Endothelial cell of umbilical vein (primary cell): Measurements from ENCODE around the gene VEPH1. TPM values are rescaled to one million over a fixed set of nuclear protein-coding genes. Genes with fewer than 3 reads are reported as not detected.

Experiments used
- BruUV-seq: library from RNA; stranded (reverse); fragments of 400-500 nt; replicated peaks from 2 replicates; lab custom pipeline; 2021; lab: Mats Ljungman, UMichigan
- CTCF ChIA-PET: fragments of 300-600, 350-600 bp; sonication (Branson Sonifier 250); formaldehyde crosslinking; loops from one replicate; lab custom pipeline; 2021; ENCODE audit warnings: antibody characterized with exemption, inconsistent platforms; lab: Charles Lee
- POLR2A ChIA-PET: fragments of 300-600, 350-600 bp; sonication (Branson Sonifier 250); formaldehyde crosslinking; loops from one replicate; lab custom pipeline; 2021; ENCODE audit warnings: antibody characterized with exemption, inconsistent platforms; lab: Charles Lee
- DNase-seq: peaks from one replicate; pipeline ENCODE4 v3.0.0-alpha.2; 2011; ENCODE audit warnings: low read depth, low spot score
- FAIRE-seq: peaks from 2 replicates; lab custom pipeline; 2011; peaks lifted over from hg19 to GRCh38; lab: Jason Lieb, UNC
- H2AFZ ChIP-seq: 2 replicates; pipeline ENCODE4 v1.6.0; 2012; ENCODE audit warnings: low read depth, low read length, control low read depth, inconsistent platforms
- H3K27ac ChIP-seq: 2 replicates; pipeline ENCODE4 v1.5.1; 2011; ENCODE audit warnings: low read depth, mild to moderate bottlenecking, control low read depth, low read length, moderate library complexity; ENCODE audit not compliant: insufficient read depth
- H3K27me3 ChIP-seq, 2 experiments: 2 replicates each; pipeline versions ENCODE4 v1.6.0 to v1.6.1; 2011; ENCODE audit warnings: low read length in 2 of 2, mixed read lengths in 1 of 2; ENCODE audit not compliant: control insufficient read depth in 2 of 2, insufficient read depth in 2 of 2
- H3K36me3 ChIP-seq, 2 experiments: 2 replicates in 1 of 2; 3 replicates in 1 of 2; pipeline ENCODE4 v1.5.1; 2011; ENCODE audit warnings: low read length in 2 of 2, mild to moderate bottlenecking in 1 of 2, moderate library complexity in 1 of 2; ENCODE audit not compliant: control insufficient read depth in 2 of 2, insufficient read depth in 2 of 2; ENCODE audit errors: extremely low read depth in 1 of 2
- H3K4me1 ChIP-seq: 3 replicates; pipeline ENCODE4 v1.5.1; 2011; ENCODE audit warnings: mild to moderate bottlenecking, low read length; ENCODE audit not compliant: control insufficient read depth, insufficient read depth; ENCODE audit errors: extremely low read depth
- H3K4me2 ChIP-seq: 2 replicates; pipeline ENCODE4 v1.6.1; 2011; ENCODE audit warnings: low read length, control low read depth, mixed read lengths; ENCODE audit not compliant: insufficient read depth
- H3K4me3 ChIP-seq, 3 experiments: fragments of 200-600 bp in 1 of 3; sonication (generic), shearing (Covaris generic) in 1 of 3; replicated peaks in 1 of 3; 2 replicates each; pipeline ENCODE4 v1.5.1; 2011 to 2016; ENCODE audit warnings: control low read depth in 3 of 3, low read length in 3 of 3, mild to moderate bottlenecking in 2 of 3, inconsistent platforms in 1 of 3, low read depth in 1 of 3, moderate library complexity in 1 of 3; ENCODE audit not compliant: insufficient read depth in 1 of 3
- H3K79me2 ChIP-seq: 2 replicates; pipeline ENCODE4 v1.6.0; 2012; ENCODE audit warnings: low read length, inconsistent platforms; ENCODE audit not compliant: control insufficient read depth, insufficient read depth
- H3K9ac ChIP-seq: replicated peaks from 2 replicates; pipeline ENCODE3; 2011; ENCODE audit warnings: low read length, control low read depth; ENCODE audit not compliant: insufficient read depth; ENCODE audit errors: extremely low read depth
- H3K9me1 ChIP-seq: replicated peaks from 3 replicates; pipeline ENCODE4 v1.6.0; 2011; ENCODE audit warnings: mild to moderate bottlenecking, low read length; ENCODE audit not compliant: control insufficient read depth, insufficient read depth; ENCODE audit errors: extremely low read depth
- H3K9me3 ChIP-seq: replicated peaks from 2 replicates; pipeline ENCODE4 v1.5.1; 2012; ENCODE audit warnings: low read length, inconsistent platforms; ENCODE audit not compliant: control insufficient read depth, insufficient read depth
- H4K20me1 ChIP-seq: replicated peaks from 2 replicates; pipeline ENCODE3; 2011; ENCODE audit warnings: mild to moderate bottlenecking, low read length; ENCODE audit not compliant: control insufficient read depth, insufficient read depth; ENCODE audit errors: extremely low read depth
- EZH2 ChIP-seq: IDR thresholded peaks from 2 replicates; pipeline ENCODE4 v1.6.1; 2012; ENCODE audit warnings: borderline replicate concordance, low read depth, mild to moderate bottlenecking, moderate library complexity, low read length, inconsistent platforms; ENCODE audit not compliant: severe bottlenecking
- FOS ChIP-seq: IDR thresholded peaks from 2 replicates; pipeline ENCODE4 v1.6.1; 2011; ENCODE audit warnings: mild to moderate bottlenecking, low read length, moderate library complexity, borderline replicate concordance; ENCODE audit not compliant: insufficient read depth
- GATA2 ChIP-seq: IDR thresholded peaks from 2 replicates; pipeline ENCODE4 v1.7.0; 2011; ENCODE audit warnings: low read depth, mild to moderate bottlenecking, moderate library complexity, mixed read lengths, low read length; ENCODE audit not compliant: insufficient read length, insufficient read depth
- JUN ChIP-seq: IDR thresholded peaks from 2 replicates; pipeline ENCODE4 v1.6.1; 2011; ENCODE audit warnings: borderline replicate concordance, low read depth; ENCODE audit not compliant: insufficient read length, insufficient read depth
- MYC ChIP-seq: IDR thresholded peaks from one replicate; pipeline ENCODE4 v1.6.1; 2011; ENCODE audit warnings: mild to moderate bottlenecking, low read depth, low read length
- POLR2A ChIP-seq: IDR thresholded peaks from 2 replicates; pipeline ENCODE4 v1.6.1; 2012; ENCODE audit warnings: low read depth, mild to moderate bottlenecking, control low read depth, low read length
- POLR2AphosphoS5 ChIP-seq: IDR thresholded peaks from 2 replicates; pipeline ENCODE4 v1.6.1; 2012; ENCODE audit warnings: low read depth, mild to moderate bottlenecking, control low read depth, low read length, moderate library complexity; ENCODE audit not compliant: insufficient read depth
- dilution Hi-C: fragments of 300-500 bp; cut with MboI; formaldehyde crosslinking; loops from one replicate; pipeline ENCODE4 v1.15.0; 2019; ENCODE audit warnings: low sequenced_read_pairs; ENCODE audit not compliant: extremely low pct_ligation_motif_present
- intact Hi-C: fragments of 100-400 bp; cut with micrococcal nuclease; formaldehyde crosslinking; loops from one replicate; pipeline ENCODE4 v1.10.0; 2022
- polyA plus RNA-seq, 4 experiments: library from polyadenylated mRNA; depleted of rRNA in 3 of 4; stranded (reverse) in 3 of 4; unstranded in 1 of 4; fragments of >200 nt; gene quantifications; 2 replicates each; pipeline versions ENCODE4 v1.2.1 to v1.2.3, GENCODE V29; 2011 to 2012; ENCODE audit warnings: missing spikeins in 1 of 4
- total RNA-seq: library from RNA; stranded (reverse); gene quantifications from 2 replicates; pipeline ENCODE4 v1.2.3, GENCODE V29; 2021
- TF ChIP-seq, protein P1 (sequence below), 2 donors: IDR thresholded peaks; 1 replicate in 1 of 2; 2 replicates in 1 of 2; pipeline ENCODE4 v1.5.1; 2011; ENCODE audit warnings: low read length in 2 of 2, mild to moderate bottlenecking in 2 of 2, moderate library complexity in 2 of 2, control low read depth in 1 of 2, inconsistent platforms in 1 of 2, low read depth in 1 of 2; ENCODE audit not compliant: insufficient read depth in 1 of 2; ENCODE audit errors: extremely low read depth in 1 of 2
- TF ChIP-seq, protein P2 (sequence below): IDR thresholded peaks from 2 replicates; pipeline ENCODE4 v1.6.1; 2011; ENCODE audit not compliant: insufficient read depth, insufficient read length

The VEPH1 gene
- total and polyA plus RNA-seq, 2 donors (not counting 3 experiments of a cell fraction or from before 2014, with no cell fraction given), result 42.9 to 136 TPM

DNA sequence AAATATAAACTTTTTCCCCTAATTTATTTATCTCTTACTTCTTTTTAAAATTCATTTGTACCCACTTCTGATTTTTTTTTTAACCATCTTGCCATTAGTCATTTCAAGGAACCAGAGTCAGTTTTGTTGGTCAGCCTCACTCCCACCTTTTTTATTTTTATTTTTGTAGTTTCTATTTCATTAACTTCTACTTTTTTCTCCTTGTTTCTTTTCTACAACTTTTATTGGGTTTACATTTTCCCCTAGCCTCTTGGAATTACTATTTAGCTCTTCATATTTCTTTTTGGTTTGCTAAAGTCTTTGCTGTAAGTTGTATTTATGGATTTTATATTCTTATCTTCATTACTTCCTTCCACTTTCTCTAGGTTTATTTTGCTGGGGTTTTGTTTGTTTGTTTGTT, 13.7 kb upstream of the VEPH1 start:
- H3K4me2 ChIP-seq, result no peak overlapping the region
- H3K9me3 ChIP-seq, result no peaks in the 10 kb centered on the region
- no peak overlapping the region for H3K4me3 ChIP-seq
- H2AFZ ChIP-seq, result no peak overlapping the region
- H3K36me3 ChIP-seq, result peaks cover 2 to 9% of the 10 kb centered on the region in 2 experiments
- dilution Hi-C loops, result no loop called here
- no TSS peak for BruUV-seq
- FAIRE-seq (no peak), DNase-seq (no peak)
- H3K9ac ChIP-seq, result no peak overlapping the region
- TF ChIP-seq, protein P1, sequence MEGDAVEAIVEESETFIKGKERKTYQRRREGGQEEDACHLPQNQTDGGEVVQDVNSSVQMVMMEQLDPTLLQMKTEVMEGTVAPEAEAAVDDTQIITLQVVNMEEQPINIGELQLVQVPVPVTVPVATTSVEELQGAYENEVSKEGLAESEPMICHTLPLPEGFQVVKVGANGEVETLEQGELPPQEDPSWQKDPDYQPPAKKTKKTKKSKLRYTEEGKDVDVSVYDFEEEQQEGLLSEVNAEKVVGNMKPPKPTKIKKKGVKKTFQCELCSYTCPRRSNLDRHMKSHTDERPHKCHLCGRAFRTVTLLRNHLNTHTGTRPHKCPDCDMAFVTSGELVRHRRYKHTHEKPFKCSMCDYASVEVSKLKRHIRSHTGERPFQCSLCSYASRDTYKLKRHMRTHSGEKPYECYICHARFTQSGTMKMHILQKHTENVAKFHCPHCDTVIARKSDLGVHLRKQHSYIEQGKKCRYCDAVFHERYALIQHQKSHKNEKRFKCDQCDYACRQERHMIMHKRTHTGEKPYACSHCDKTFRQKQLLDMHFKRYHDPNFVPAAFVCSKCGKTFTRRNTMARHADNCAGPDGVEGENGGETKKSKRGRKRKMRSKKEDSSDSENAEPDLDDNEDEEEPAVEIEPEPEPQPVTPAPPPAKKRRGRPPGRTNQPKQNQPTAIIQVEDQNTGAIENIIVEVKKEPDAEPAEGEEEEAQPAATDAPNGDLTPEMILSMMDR (IDR thresholded peaks at IDR 0.05; ENCODE audit: extremely low read depth in 1 of 2, insufficient read depth in 1 of 2, low read depth in 1 of 2, low read length in 2 of 2), result no peak
- TF ChIP-seq, protein P2, sequence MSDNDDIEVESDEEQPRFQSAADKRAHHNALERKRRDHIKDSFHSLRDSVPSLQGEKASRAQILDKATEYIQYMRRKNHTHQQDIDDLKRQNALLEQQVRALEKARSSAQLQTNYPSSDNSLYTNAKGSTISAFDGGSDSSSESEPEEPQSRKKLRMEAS, result no peak
- no peak for TF ChIP-seq EZH2
- no peaks in the 10 kb centered on the region for H3K27me3 ChIP-seq
- intact Hi-C loops, result no loop called here
- ChIA-PET CTCF (no interaction called here), POLR2A (no interaction called here)
- H3K27ac ChIP-seq, result no peak overlapping the region
- H4K20me1 ChIP-seq, result peaks cover 2% of the 10 kb centered on the region
- H3K9me1 ChIP-seq, result no peaks in the 10 kb centered on the region
- H3K4me1 ChIP-seq, result no peaks in the 10 kb centered on the region
- peaks cover 91% of the 10 kb centered on the region for H3K79me2 ChIP-seq

DNA sequence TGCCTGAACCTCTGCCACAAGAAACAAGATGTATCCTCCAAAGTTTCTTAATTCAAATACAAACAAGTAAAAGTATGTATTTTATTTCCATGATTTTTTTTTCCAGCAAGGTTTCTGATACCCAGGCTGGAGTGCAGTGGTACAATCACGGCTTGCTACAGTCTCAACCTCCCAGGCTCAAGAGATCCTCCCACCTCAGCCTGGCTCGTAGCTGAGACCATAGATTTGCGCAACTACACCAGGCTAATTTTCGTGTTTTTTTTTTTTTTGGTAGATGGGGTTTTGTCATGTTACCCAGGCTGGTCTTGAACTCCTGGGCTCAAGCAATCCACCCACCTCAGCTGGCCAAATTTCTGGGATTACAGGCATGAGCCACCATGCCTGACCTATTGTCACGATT, 12.2 kb upstream of the VEPH1 start:
- ChIA-PET POLR2A (no interaction called here), CTCF (interaction anchor here (1.3 kb wide), 1 partner anchor 12 kb away, joined by 3 read pairs; no protein-coding TSS in a partner anchor)
- Histone ChIP-seq H3K9me3 (no peaks in the 10 kb centered on the region), H3K9me1 (no peaks in the 10 kb centered on the region), H3K79me2 (peaks cover 91% of the 10 kb centered on the region), H3K27ac (no peak overlapping the region), H3K4me1 (no peaks in the 10 kb centered on the region), H4K20me1 (no peaks in the 10 kb centered on the region), H3K4me2 (no peak overlapping the region), H3K4me3 (no peak overlapping the region), H3K27me3 (no peaks in the 10 kb centered on the region), H3K9ac (no peak overlapping the region), H2AFZ (no peak overlapping the region), H3K36me3 (peaks cover 2 to 9% of the 10 kb centered on the region in 2 experiments)
- intact Hi-C loops (no loop called here), dilution Hi-C loops (no loop called here)
- FAIRE-seq (no peak), DNase-seq (no peak)
- no peak for TF ChIP-seq POLR2A
- TF ChIP-seq FOS, result no peak
- TF ChIP-seq, protein P1 (IDR thresholded peaks at IDR 0.05; ENCODE audit: extremely low read depth in 1 of 2, insufficient read depth in 1 of 2, low read depth in 1 of 2, low read length in 2 of 2), result no peak
- TF ChIP-seq EZH2, result no peak
- no peak for TF ChIP-seq GATA2
- TF ChIP-seq MYC, result no peak
- TF ChIP-seq JUN, result no peak
- TF ChIP-seq POLR2AphosphoS5, result no peak
- TF ChIP-seq, protein P2, result no peak
- BruUV-seq, result no TSS peak
